Lower leg skin (tissue), 4 donors: ENCODE results near the gene PEAK1. TPM values are rescaled to one million over a fixed set of nuclear protein-coding genes. Genes with fewer than 3 reads are reported as not detected.

Source experiments
- DNase-seq, 2 donors: peaks; one replicate each; pipeline ENCODE4 v3.0.0-alpha.2; 2019; ENCODE audit warnings: low spot score in 2 of 2
- H3K4me3 ChIP-seq: fragments of 200-600 bp; sonication (generic); 2 replicates; pipeline ENCODE4 v1.5.1; 2017; ENCODE audit warnings: mild to moderate bottlenecking, low read depth; ENCODE audit not compliant: poor library complexity, severe bottlenecking
- CTCF ChIP-seq, 3 donors: fragments of 450-650 bp; IDR thresholded peaks; one replicate each; pipeline ENCODE4 v1.5.1; 2016; ENCODE audit warnings: antibody characterized with exemption in 3 of 3, mild to moderate bottlenecking in 3 of 3, moderate library complexity in 2 of 3
- POLR2A ChIP-seq, 2 donors: fragments of 450-650 bp; IDR thresholded peaks; one replicate each; pipeline ENCODE4 v1.6.1; 2016 to 2017; ENCODE audit warnings: antibody characterized with exemption in 2 of 2, mild to moderate bottlenecking in 1 of 2, moderate library complexity in 1 of 2
- WGBS, 2 donors: methylation state at CpG; one replicate each; pipeline ENCODE4 v1.1.5; 2018; 5-methylcytosine and 5-hydroxymethylcytosine counted together
- intact Hi-C: fragments of 100-400 bp; cut with DNase I; formaldehyde crosslinking; loops from one replicate; pipeline ENCODE4 v1.15.0; 2023; ENCODE audit warnings: low total_unique reads
- total RNA-seq, 4 donors: library from RNA; depleted of rRNA; stranded (reverse); fragments of >200 nt; gene quantifications; one replicate each; pipeline ENCODE4 v1.1.0, GENCODE V29; 2016

Gene PEAK1
- total RNA-seq, 4 donors from 2014 or later = 23.4 to 38.2 (median 31.0) TPM

GRCh38 chr15:77415450-77416147, 4.3 kb downstream of the PEAK1 start:
- no peak for DNase-seq
- H3K4me3 ChIP-seq = no peak overlapping the region
- TF ChIP-seq CTCF (IDR thresholded peaks at IDR 0.05) (no peak), POLR2A (IDR thresholded peaks at IDR 0.05) (no peak)
- WGBS, 2 donors = 79 to 89% methylated on average over 4 of the region's 4 CpGs
- intact Hi-C loops = no loop called here

- 91 to 93% methylated on average over 2 of the region's 2 CpGs for WGBS, 2 donors
- intact Hi-C loops = no loop called here
Observed at GRCh38 chr15:77414789-77415442, 5.0 kb downstream of the PEAK1 start.

GRCh38 chr15:77413699-77414349, 6.1 kb downstream of the PEAK1 start:
- no peak for DNase-seq
- TF ChIP-seq POLR2A (IDR thresholded peaks at IDR 0.05) (no peak), CTCF (IDR thresholded peaks at IDR 0.05) (no peak)
- WGBS, 2 donors = 89 to 92% methylated on average over 4 of the region's 4 CpGs
- H3K4me3 ChIP-seq = no peak overlapping the region
- intact Hi-C loops = no loop called here

More at GRCh38 chr15:77414789-77415442, 5.0 kb downstream of the PEAK1 start:
- TF ChIP-seq POLR2A (IDR thresholded peaks at IDR 0.05) (no peak), CTCF (IDR thresholded peaks at IDR 0.05) (no peak)
- DNase-seq = no peak
- no peak overlapping the region for H3K4me3 ChIP-seq

GRCh38 chr15:77412972-77413698, 6.8 kb downstream of the PEAK1 start:
- TF ChIP-seq CTCF (IDR thresholded peaks at IDR 0.05) = no peak
- no peak for TF ChIP-seq POLR2A (IDR thresholded peaks at IDR 0.05)
- 44 to 60% methylated on average over 2 of the region's 2 CpGs for WGBS, 2 donors
- intact Hi-C loops = no loop called here
- no peak for DNase-seq
- H3K4me3 ChIP-seq = no peak overlapping the region

GRCh38 chr15:77411619-77411976, 8.3 kb downstream of the PEAK1 start:
- no peak for TF ChIP-seq POLR2A (IDR thresholded peaks at IDR 0.05)
- no peak for TF ChIP-seq CTCF (IDR thresholded peaks at IDR 0.05)
- 96 to 97% methylated on average over 3 of the region's 3 CpGs for WGBS, 2 donors
- DNase-seq = no peak
- intact Hi-C loops = no loop called here
- H3K4me3 ChIP-seq = no peak overlapping the region
